HG03066 (cell line): ENCODE measurements around the gene ZBTB25.

ENCODE experiments used
- ATAC-seq: cut with Tn5 transposase; IDR thresholded peaks from one replicate; pipeline ENCODE4 v1.9.1; 2021; ENCODE audit warnings: low read depth; ENCODE audit not compliant: unreplicated experiment

The ZBTB25 gene

GRCh38 chr14:64401949-64402348 lies 101.7 kb downstream of the ZBTB25 start:
- ATAC-seq = no peak

- no peak for ATAC-seq
These were observed 102.7 kb downstream of the ZBTB25 start for GRCh38 chr14:64400829-64401459.
